K562 (cell line): ENCODE data around the gene CCNY. TPM values are rescaled to one million over a fixed set of nuclear protein-coding genes. Genes with fewer than 3 reads are reported as not detected.

Experiments used
- CHAMP1 ChIP-seq: fragments of 450-650 bp; IDR thresholded peaks from 2 replicates; pipeline ENCODE4 v1.6.1; 2016; ENCODE audit warnings: mild to moderate bottlenecking
- DIDO1 ChIP-seq: fragments of 450-650 bp; IDR thresholded peaks from 2 replicates; pipeline ENCODE4 v1.6.1; 2016; ENCODE audit warnings: low read depth, missing biosample characterization, missing genetic modification characterization
- MGA ChIP-seq: fragments of 450-650 bp; IDR thresholded peaks from 2 replicates; pipeline ENCODE4 v1.6.1; 2016; ENCODE audit warnings: mild to moderate bottlenecking, moderate library complexity
- ZNF583 ChIP-seq: fragments of 250-450 bp; sonication (Bioruptor Pico); IDR thresholded peaks from 2 replicates; pipeline ENCODE4 v1.4.0; 2020
- polyA plus RNA-seq, 8 experiments: library from polyadenylated mRNA; depleted of rRNA in 4 of 8; stranded (reverse) in 5 of 8; unstranded in 3 of 8; fragments of >200 nt; fragmentation: Nextera tagmentation in 2 of 8; fragmentation: Illumina TruSeq in 1 of 8; extraction: Ambion mirVana in 2 of 8; extraction: Trizol in 1 of 8; gene quantifications; 2 replicates each; pipeline versions ENCODE4 v1.2.1 to v1.2.3, GENCODE V29; 2011 to 2014; ENCODE audit warnings: inconsistent platforms in 1 of 8, missing spikeins in 1 of 8
- total RNA-seq, 7 experiments: library from RNA; depleted of rRNA in 6 of 7; stranded (reverse); fragments of >200 nt in 6 of 7; fragmentation: Illumina TruSeq in 2 of 7; extraction: Trizol in 2 of 7; gene quantifications; 2 replicates each; pipeline versions ENCODE4 v1.2.1 to v1.2.3, GENCODE V29; 2011 to 2021; ENCODE audit warnings: low replicate concordance in 1 of 7
- TF ChIP-seq, protein P1 (sequence below): fragments of 200-800 bp; sonication (Bioruptor generic); IDR thresholded peaks from 2 replicates; pipeline ENCODE4 v1.6.1; 2017; ENCODE audit warnings: missing genetic modification characterization, missing compliant biosample characterization
- TF ChIP-seq, protein P2 (sequence below): fragments of 150-350 bp; conservative IDR thresholded peaks from 2 replicates; pipeline ENCODE4 v1.6.1; 2014; ENCODE audit warnings: low read length

The CCNY gene
- total and polyA plus RNA-seq, 9 of the 15 experiments (the other 6 are each of a cell fraction or from before 2014, with no cell fraction given): 8.4 to 109 (median 38.6) TPM

GRCh38 chr10:35378541-35379210 is 42.4 kb downstream of the CCNY start (continued):
- TF ChIP-seq MGA (no peak), ZNF583 (no peak), DIDO1 (tag) (no peak), CHAMP1 (no peak)
- TF ChIP-seq, protein P1, sequence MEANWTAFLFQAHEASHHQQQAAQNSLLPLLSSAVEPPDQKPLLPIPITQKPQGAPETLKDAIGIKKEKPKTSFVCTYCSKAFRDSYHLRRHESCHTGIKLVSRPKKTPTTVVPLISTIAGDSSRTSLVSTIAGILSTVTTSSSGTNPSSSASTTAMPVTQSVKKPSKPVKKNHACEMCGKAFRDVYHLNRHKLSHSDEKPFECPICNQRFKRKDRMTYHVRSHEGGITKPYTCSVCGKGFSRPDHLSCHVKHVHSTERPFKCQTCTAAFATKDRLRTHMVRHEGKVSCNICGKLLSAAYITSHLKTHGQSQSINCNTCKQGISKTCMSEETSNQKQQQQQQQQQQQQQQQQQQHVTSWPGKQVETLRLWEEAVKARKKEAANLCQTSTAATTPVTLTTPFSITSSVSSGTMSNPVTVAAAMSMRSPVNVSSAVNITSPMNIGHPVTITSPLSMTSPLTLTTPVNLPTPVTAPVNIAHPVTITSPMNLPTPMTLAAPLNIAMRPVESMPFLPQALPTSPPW (CRISPR knock-in tag): no peak
- TF ChIP-seq, protein P2, sequence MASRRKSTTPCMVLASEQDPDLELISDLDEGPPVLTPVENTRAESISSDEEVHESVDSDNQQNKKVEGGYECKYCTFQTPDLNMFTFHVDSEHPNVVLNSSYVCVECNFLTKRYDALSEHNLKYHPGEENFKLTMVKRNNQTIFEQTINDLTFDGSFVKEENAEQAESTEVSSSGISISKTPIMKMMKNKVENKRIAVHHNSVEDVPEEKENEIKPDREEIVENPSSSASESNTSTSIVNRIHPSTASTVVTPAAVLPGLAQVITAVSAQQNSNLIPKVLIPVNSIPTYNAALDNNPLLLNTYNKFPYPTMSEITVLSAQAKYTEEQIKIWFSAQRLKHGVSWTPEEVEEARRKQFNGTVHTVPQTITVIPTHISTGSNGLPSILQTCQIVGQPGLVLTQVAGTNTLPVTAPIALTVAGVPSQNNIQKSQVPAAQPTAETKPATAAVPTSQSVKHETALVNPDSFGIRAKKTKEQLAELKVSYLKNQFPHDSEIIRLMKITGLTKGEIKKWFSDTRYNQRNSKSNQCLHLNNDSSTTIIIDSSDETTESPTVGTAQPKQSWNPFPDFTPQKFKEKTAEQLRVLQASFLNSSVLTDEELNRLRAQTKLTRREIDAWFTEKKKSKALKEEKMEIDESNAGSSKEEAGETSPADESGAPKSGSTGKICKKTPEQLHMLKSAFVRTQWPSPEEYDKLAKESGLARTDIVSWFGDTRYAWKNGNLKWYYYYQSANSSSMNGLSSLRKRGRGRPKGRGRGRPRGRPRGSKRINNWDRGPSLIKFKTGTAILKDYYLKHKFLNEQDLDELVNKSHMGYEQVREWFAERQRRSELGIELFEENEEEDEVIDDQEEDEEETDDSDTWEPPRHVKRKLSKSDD: no peak
